ENCODE data around the gene C22orf23. TPM values are rescaled to one million over a fixed set of nuclear protein-coding genes. Genes with fewer than 3 reads are reported as not detected.

Gene C22orf23
- total and polyA plus RNA-seq, 10 of the 15 experiments (the other 5 are each of a cell fraction or from before 2014, with no cell fraction given) = 0.04 to 0.38 (median 0.11) TPM; not detected in 5

- RAD21 ChIA-PET (ENCODE audit: unreplicated experiment) = no interaction called here
- Histone ChIP-seq H2AFZ (ENCODE audit: control insufficient read depth, low read depth, low read length) (no peak overlapping the region), H3K9me3 (replicated peaks; ENCODE audit: control insufficient read depth, insufficient read depth, low read length) (no peaks in the 10 kb centered on the region), H3K79me2 (ENCODE audit: control insufficient read depth, insufficient read depth, low read length) (no peaks in the 10 kb centered on the region), H3K27me3 (replicated peaks in 1 of 2; ENCODE audit: control insufficient read depth in 2 of 2, insufficient read depth in 2 of 2, low read length in 1 of 2) (no peaks in the 10 kb centered on the region), H3K4me2 (ENCODE audit: control insufficient read depth, insufficient read depth) (no peak overlapping the region), H3K27ac (ENCODE audit: control insufficient read depth, insufficient read depth) (no peak overlapping the region), H3K36me3 (ENCODE audit: control insufficient read depth in 2 of 2, insufficient read depth in 2 of 2, low read length in 1 of 2) (peaks cover 0 to 3% of the 10 kb centered on the region in 2 experiments; a peak in 2 of 4 replicates), H3K4me1 (ENCODE audit: control insufficient read depth, insufficient read depth, low read length) (no peaks in the 10 kb centered on the region), H3K4me3 (no peak overlapping the region), H4K20me1 (ENCODE audit: control insufficient read depth, insufficient read depth) (no peaks in the 10 kb centered on the region), H3K9ac (ENCODE audit: control insufficient read depth, insufficient read depth, low read length) (no peak overlapping the region)
- no peak for ATAC-seq
- SMC1A ChIA-PET (ENCODE audit: uncharacterized antibody, unreplicated experiment) = interaction anchor here (0.9 to 1.3 kb wide), 2 partner anchors 10 to 56 kb away, joined by 3 read pairs; partner anchors contain the start of gene MICALL1
- in situ Hi-C loops (cut with MboI) (no loop called here), intact Hi-C loops (cut with micrococcal nuclease; ENCODE audit: unreplicated experiment) (no loop called here)
- CTCF ChIA-PET = interaction anchor here (1.1 kb wide), 1 partner anchor 18 kb away, joined by 3 read pairs; no protein-coding TSS in a partner anchor
- BruUV-seq (replicated peaks) = no TSS peak
- POLR2A ChIA-PET = no interaction called here
- TF ChIP-seq ATF7 (IDR thresholded peaks at IDR 0.05; ENCODE audit: low read depth) (no peak), NRF1 (conservative IDR thresholded peaks at IDR 0.05; ENCODE audit: low read depth, low read length) (no peak), HDAC2 (IDR thresholded peaks at IDR 0.05) (no peak), RB1 (IDR thresholded peaks at IDR 0.05; ENCODE audit: borderline replicate concordance) (no peak), CBX3 (IDR thresholded peaks at IDR 0.05; ENCODE audit: borderline replicate concordance, low read depth) (no peak), CHD4 (IDR thresholded peaks at IDR 0.05) (no peak)
- 73% methylated on average over 5 of the region's 5 CpGs for WGBS (ENCODE audit: insufficient coverage, insufficient replicate concordance, low lambda C conversion rate, missing lambda C conversion rate)
- no peak for FAIRE-seq
- DNase-seq (ENCODE audit: low read depth, low spot score) = no peak
Observed at GRCh38 chr22:37916311-37916710, 37.1 kb downstream of the C22orf23 start.

- no peaks in the 10 kb centered on the region for H3K9me3 ChIP-seq (replicated peaks; ENCODE audit: control insufficient read depth, insufficient read depth, low read length)
- peaks cover 0 to 3% of the 10 kb centered on the region in 2 experiments; a peak in 2 of 4 replicates for H3K36me3 ChIP-seq (ENCODE audit: control insufficient read depth in 2 of 2, insufficient read depth in 2 of 2, low read length in 1 of 2)
- no peak for DNase-seq (ENCODE audit: low read depth, low spot score)
- H3K9ac ChIP-seq (ENCODE audit: control insufficient read depth, insufficient read depth, low read length) = no peak overlapping the region
- no peaks in the 10 kb centered on the region for H3K4me1 ChIP-seq (ENCODE audit: control insufficient read depth, insufficient read depth, low read length)
- in situ Hi-C loops (cut with MboI) = no loop called here
- no peaks in the 10 kb centered on the region for H3K79me2 ChIP-seq (ENCODE audit: control insufficient read depth, insufficient read depth, low read length)
- no peak overlapping the region for H3K27ac ChIP-seq (ENCODE audit: control insufficient read depth, insufficient read depth)
- intact Hi-C loops (cut with micrococcal nuclease; ENCODE audit: unreplicated experiment) = no loop called here
- WGBS (ENCODE audit: insufficient coverage, insufficient replicate concordance, low lambda C conversion rate, missing lambda C conversion rate) = 76% methylated on average over 7 of the region's 7 CpGs
- BruUV-seq (replicated peaks) = no TSS peak
- no peak for FAIRE-seq
- SMC1A ChIA-PET (ENCODE audit: uncharacterized antibody, unreplicated experiment) = no interaction called here
- POLR2A ChIA-PET = no interaction called here
- no peaks in the 10 kb centered on the region for H4K20me1 ChIP-seq (ENCODE audit: control insufficient read depth, insufficient read depth)
- no peaks in the 10 kb centered on the region for H3K27me3 ChIP-seq (replicated peaks in 1 of 2; ENCODE audit: control insufficient read depth in 2 of 2, insufficient read depth in 2 of 2, low read length in 1 of 2)
- no peak overlapping the region for H3K4me3 ChIP-seq
- CTCF ChIA-PET = interaction anchor here (0.6 to 1.3 kb wide), 2 partner anchors 20 to 691 kb away, joined by 3 to 4 read pairs; no protein-coding TSS in a partner anchor
- no peak overlapping the region for H3K4me2 ChIP-seq (ENCODE audit: control insufficient read depth, insufficient read depth)
- H2AFZ ChIP-seq (ENCODE audit: control insufficient read depth, low read depth, low read length) = no peak overlapping the region
- RAD21 ChIA-PET (ENCODE audit: unreplicated experiment) = no interaction called here
- ATAC-seq = no peak
- no peak for TF ChIP-seq JUND (IDR thresholded peaks at IDR 0.05; ENCODE audit: low read depth, low read length)
- TF ChIP-seq KDM1A (IDR thresholded peaks at IDR 0.05; ENCODE audit: borderline replicate concordance) = no peak
- no peak for TF ChIP-seq EED (IDR thresholded peaks at IDR 0.05; ENCODE audit: low read depth)
- TF ChIP-seq SMC3 (IDR thresholded peaks at IDR 0.05; ENCODE audit: borderline replicate concordance, low read length) = no peak
- TF ChIP-seq ZNF274 (IDR thresholded peaks at IDR 0.05; ENCODE audit: insufficient read depth, insufficient read length) = no peak
- no peak for TF ChIP-seq SPI1 (IDR thresholded peaks at IDR 0.05; ENCODE audit: borderline replicate concordance, insufficient read depth, low read depth, low read length)
- TF ChIP-seq STAT1 (conservative IDR thresholded peaks at IDR 0.05) = no peak
- no peak for TF ChIP-seq MTA2 (IDR thresholded peaks at IDR 0.05; ENCODE audit: low read depth)
- no peak for TF ChIP-seq ZNF592 (IDR thresholded peaks at IDR 0.05)
- no peak for TF ChIP-seq ATF7 (IDR thresholded peaks at IDR 0.05; ENCODE audit: low read depth)
- TF ChIP-seq NFYA (IDR thresholded peaks at IDR 0.05; ENCODE audit: borderline replicate concordance, low read depth, low read length) = no peak
Observed at GRCh38 chr22:37913233-37913721, 40.1 kb downstream of the C22orf23 start.

All from GM12878 (cell line).